NK-92 treated with Interleukin-12 subunit alpha and Interleukin-12 subunit beta, amount 100 ng/mL, for 24 hours (cell line): Measurements from ENCODE around the gene RAE1.

Experiments
- DNase-seq: peaks from one replicate; lab custom pipeline; 2025; lab: John Stamatoyannopoulos, UW

The RAE1 gene

GRCh38 chr20:57388953-57389694 is 38.1 kb downstream of the RAE1 start:
- DNase-seq = no peak

- no peak for DNase-seq
These were observed 38.9 kb downstream of the RAE1 start for GRCh38 chr20:57389695-57390603.

GRCh38 chr20:57390604-57391438 is 39.8 kb downstream of the RAE1 start, which contains the start of gene RBM38:
RBM38 (plus strand) TSS chr20:57391396; CDS start chr20:57391582, 186 bp downstream.
- peak; percentile 77 for DNase-seq

GRCh38 chr20:57391439-57392301 is 40.6 kb downstream of the RAE1 start:
- no peak for DNase-seq

GRCh38 chr20:57392512-57393271 is 41.6 kb downstream of the RAE1 start:
- DNase-seq = peak; percentile 90

- no peak for DNase-seq
These were observed 42.5 kb downstream of the RAE1 start for GRCh38 chr20:57393321-57394120.

- no peak for DNase-seq
These were observed 43.3 kb downstream of the RAE1 start for GRCh38 chr20:57394121-57395082.

GRCh38 chr20:57395111-57395966 is 44.3 kb downstream of the RAE1 start:
- DNase-seq = no peak

- DNase-seq = no peak
These were observed 45.3 kb downstream of the RAE1 start for GRCh38 chr20:57396212-57396983.

- no peak for DNase-seq
These were observed 46.1 kb downstream of the RAE1 start for GRCh38 chr20:57396984-57397692.

GRCh38 chr20:57397693-57398108 is 46.6 kb downstream of the RAE1 start:
- no peak for DNase-seq

GRCh38 chr20:57398231-57398821 is 47.3 kb downstream of the RAE1 start:
- peak; percentile 94 for DNase-seq

GRCh38 chr20:57398901-57399535 is 48.0 kb downstream of the RAE1 start:
- no peak for DNase-seq

- DNase-seq = no peak
These were observed 48.6 kb downstream of the RAE1 start for GRCh38 chr20:57399587-57400155.
